NT2/D1 (cell line): ENCODE measurements around the gene CENPF.

Source experiments
- YY1 ChIP-seq: IDR thresholded peaks from 2 replicates; pipeline ENCODE4 v1.6.1; 2011; ENCODE audit not compliant: insufficient read length, insufficient read depth
- ZNF274 ChIP-seq: IDR thresholded peaks from 2 replicates; pipeline ENCODE4 v1.6.1; 2011; ENCODE audit warnings: mild to moderate bottlenecking, low read depth, low read length

- TF ChIP-seq ZNF274 = no peak
- no peak for TF ChIP-seq YY1
Measured at GRCh38 chr1:214698559-214698958, 95.6 kb downstream of the CENPF start.
